Stimulated activated CD4-positive, alpha-beta T cell treated with anti-CD3 and anti-CD28 coated beads, Interleukin-4, amount 100 ng/mL, for 1 hour (primary cell): ENCODE data around the gene MPRIP.
A peak's percentile ranks its signal among the peaks of the same experiment; 100 is the strongest.

Source experiments
- DNase-seq: peaks from one replicate; pipeline ENCODE4 v3.0.0-alpha.2; 2020

Gene MPRIP

GRCh38 chr17:17114592-17115225 lies 72.5 kb downstream of the MPRIP start:
- DNase-seq, result peak; percentile 28

- no peak for DNase-seq
These were observed 73.4 kb downstream of the MPRIP start for GRCh38 chr17:17115620-17116019.

- DNase-seq, result no peak
These were observed 74.1 kb downstream of the MPRIP start for GRCh38 chr17:17116406-17116805.

- DNase-seq, result no peak
These were observed 75.7 kb downstream of the MPRIP start for GRCh38 chr17:17117923-17118322.

GRCh38 chr17:17118399-17118798 lies 76.1 kb downstream of the MPRIP start:
- no peak for DNase-seq

GRCh38 chr17:17119106-17119505 lies 76.8 kb downstream of the MPRIP start:
- DNase-seq, result no peak

- peak; percentile 48 for DNase-seq
These were observed 77.3 kb downstream of the MPRIP start for GRCh38 chr17:17119533-17119932.

GRCh38 chr17:17120294-17120693 lies 78.0 kb downstream of the MPRIP start:
- DNase-seq, result no peak

GRCh38 chr17:17120701-17121100 lies 78.4 kb downstream of the MPRIP start:
- DNase-seq, result no peak

GRCh38 chr17:17121162-17121561 lies 78.9 kb downstream of the MPRIP start:
- no peak for DNase-seq

- no peak for DNase-seq
These were observed 80.7 kb downstream of the MPRIP start for GRCh38 chr17:17122781-17123483.

- no peak for DNase-seq
These were observed 82.1 kb downstream of the MPRIP start for GRCh38 chr17:17124341-17124740.

- DNase-seq, result no peak
These were observed 83.2 kb downstream of the MPRIP start for GRCh38 chr17:17125136-17126084.

GRCh38 chr17:17126131-17127110 lies 84.2 kb downstream of the MPRIP start:
- DNase-seq, result no peak

- DNase-seq, result no peak
These were observed 84.9 kb downstream of the MPRIP start for GRCh38 chr17:17127156-17127555.

- no peak for DNase-seq
These were observed 85.6 kb downstream of the MPRIP start for GRCh38 chr17:17127730-17128291.

GRCh38 chr17:17128476-17129075 lies 86.3 kb downstream of the MPRIP start:
- DNase-seq, result no peak

GRCh38 chr17:17129466-17129865 lies 87.2 kb downstream of the MPRIP start:
- DNase-seq, result no peak

- DNase-seq, result no peak
These were observed 88.0 kb downstream of the MPRIP start for GRCh38 chr17:17130077-17130844.

GRCh38 chr17:17131839-17132238 lies 89.6 kb downstream of the MPRIP start:
- no peak for DNase-seq

- DNase-seq, result no peak
These were observed 90.5 kb downstream of the MPRIP start for GRCh38 chr17:17132746-17133145.
